Pancreas (tissue), 10 donors: ENCODE measurements around the gene HECA. TPM values are rescaled to one million over a fixed set of nuclear protein-coding genes. Genes with fewer than 3 reads are reported as not detected.

ENCODE experiments used
- ATAC-seq, 4 donors: fragments of 200-7000 bp; cut with Tn5 transposase; one replicate each; pipeline versions ENCODE4 v1.8.0 to v1.9.1; 2020; ENCODE audit warnings: mild to moderate bottlenecking in 4 of 4, moderate library complexity in 4 of 4
- DNase-seq, 6 donors: peaks; one replicate each; pipeline ENCODE4 v3.0.0-alpha.2; 2020
- FAIRE-seq: peaks from 2 replicates; lab custom pipeline; 2012; peaks lifted over from hg19 to GRCh38; lab: Jason Lieb, UNC
- H3K27ac ChIP-seq, 4 donors: fragments of 200-600 bp; sonication (generic); 1 replicate in 3 of 4; 2 replicates in 1 of 4; pipeline versions ENCODE4 v1.5.0 to v1.8.0; 2020
- H3K27me3 ChIP-seq, 4 donors: fragments of 200-600 bp; one replicate each; pipeline ENCODE4 v1.8.0; 2021
- H3K36me3 ChIP-seq, 3 donors: fragments of 200-600 bp; sonication (generic) in 1 of 3; one replicate each; pipeline versions ENCODE4 v1.5.0 to v1.8.0; 2020 to 2021
- H3K4me1 ChIP-seq, 3 donors: fragments of 200-600 bp; one replicate each; pipeline ENCODE4 v1.8.0; 2021
- H3K4me3 ChIP-seq, 4 donors: fragments of 200-600 bp; sonication (generic) in 2 of 4; one replicate each; pipeline versions ENCODE4 v1.5.0 to v1.8.0; 2020 to 2021
- H3K9me3 ChIP-seq, 4 donors: fragments of 200-600 bp; one replicate each; pipeline ENCODE4 v1.8.0; 2021
- WGBS, 2 donors: extraction: QIAGEN DNeasy Blood & Tissue Kit; methylation state at CpG; one replicate each; pipeline ENCODE4 v1.1.7; 2013; 5-methylcytosine and 5-hydroxymethylcytosine counted together
- intact Hi-C, 3 donors: fragments of 100-400 bp; cut with DNase I; formaldehyde crosslinking; loops; one replicate each; pipeline versions ENCODE4 v1.11.1 to v1.14.2; 2022
- polyA plus RNA-seq, 2 donors: library from polyadenylated mRNA; stranded (reverse); fragments of 200-250 nt; gene quantifications; one replicate each; pipeline ENCODE4 v1.2.3, GENCODE V29; 2013
- total RNA-seq, 6 donors: library from RNA; stranded (reverse); fragmentation: NEBNext Ultra II Directional in 4 of 6; extraction: Animal tissue kit (Norgen Biotek cat#: 25700) in 4 of 6; gene quantifications; one replicate each; pipeline versions ENCODE4 v1.2.1 to v1.2.4, GENCODE V29; 2021 to 2023
- TF ChIP-seq, protein P1 (sequence below), 4 donors: fragments of 200-600 bp; sonication (generic) in 3 of 4; IDR thresholded peaks; one replicate each; pipeline versions ENCODE4 v1.5.0 to v1.8.0; 2021; ENCODE audit warnings: antibody characterized with exemption in 4 of 4
- donor health status: healthy with polysubstance abuse.
- donor health status: DM: no; HTN: no; CAD: no; lungs with moderate emphysema.
- donor health status: DM: no; HTN: no; CAD: no.
- donor health status: control.
- donor health status: control.
- donor health status: Bipolar disorder and iron deficiency.
- donor health status: DM: yes; HTN: yes; CAD: no.
- donor health status: DM: no; HTN: no; CAD: no.
- donor health status: DM: no; HTN: no; CAD: no.
- donor health status: DM: yes; HTN: yes; CAD: no.

Gene HECA
- total and polyA plus RNA-seq, 8 donors, result 3.2 to 16.3 (median 7.1) TPM

DNA sequence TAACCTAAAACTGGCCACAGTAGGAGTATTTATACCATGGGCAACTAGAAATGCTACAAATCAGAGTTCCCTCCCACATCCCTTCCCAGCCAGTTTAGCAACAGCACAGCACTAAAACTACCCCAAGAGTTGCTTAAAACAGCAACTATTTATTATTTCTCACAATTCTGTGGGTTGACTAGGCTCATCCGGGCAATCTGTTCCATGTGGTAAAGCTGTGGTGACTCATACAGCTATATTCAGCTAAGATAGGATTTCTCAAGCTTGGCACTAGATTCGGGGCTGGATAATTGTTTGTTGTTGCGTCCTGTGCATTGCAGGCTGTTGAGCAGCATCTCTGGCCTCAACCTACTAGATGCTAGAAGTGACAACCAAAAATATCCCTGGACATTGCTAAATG is 8.6 kb upstream of the HECA start:
- Histone ChIP-seq H3K36me3 (no peaks in the 10 kb centered on the region), H3K27ac (no peak overlapping the region), H3K9me3 (no peaks in the 10 kb centered on the region), H3K4me1 (no peaks in the 10 kb centered on the region), H3K27me3 (no peaks in the 10 kb centered on the region), H3K4me3 (no peak overlapping the region)
- TF ChIP-seq, protein P1, sequence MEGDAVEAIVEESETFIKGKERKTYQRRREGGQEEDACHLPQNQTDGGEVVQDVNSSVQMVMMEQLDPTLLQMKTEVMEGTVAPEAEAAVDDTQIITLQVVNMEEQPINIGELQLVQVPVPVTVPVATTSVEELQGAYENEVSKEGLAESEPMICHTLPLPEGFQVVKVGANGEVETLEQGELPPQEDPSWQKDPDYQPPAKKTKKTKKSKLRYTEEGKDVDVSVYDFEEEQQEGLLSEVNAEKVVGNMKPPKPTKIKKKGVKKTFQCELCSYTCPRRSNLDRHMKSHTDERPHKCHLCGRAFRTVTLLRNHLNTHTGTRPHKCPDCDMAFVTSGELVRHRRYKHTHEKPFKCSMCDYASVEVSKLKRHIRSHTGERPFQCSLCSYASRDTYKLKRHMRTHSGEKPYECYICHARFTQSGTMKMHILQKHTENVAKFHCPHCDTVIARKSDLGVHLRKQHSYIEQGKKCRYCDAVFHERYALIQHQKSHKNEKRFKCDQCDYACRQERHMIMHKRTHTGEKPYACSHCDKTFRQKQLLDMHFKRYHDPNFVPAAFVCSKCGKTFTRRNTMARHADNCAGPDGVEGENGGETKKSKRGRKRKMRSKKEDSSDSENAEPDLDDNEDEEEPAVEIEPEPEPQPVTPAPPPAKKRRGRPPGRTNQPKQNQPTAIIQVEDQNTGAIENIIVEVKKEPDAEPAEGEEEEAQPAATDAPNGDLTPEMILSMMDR (IDR thresholded peaks at IDR 0.05), result no peak
- peak in 3 of 4 donors; percentile 19 to 79 (median 68) for ATAC-seq
- intact Hi-C loops, result no loop called here
- DNase-seq, result no peak
- no peak for FAIRE-seq
- 75 to 91% methylated on average over 3 of the region's 3 CpGs for WGBS, 2 donors

DNA sequence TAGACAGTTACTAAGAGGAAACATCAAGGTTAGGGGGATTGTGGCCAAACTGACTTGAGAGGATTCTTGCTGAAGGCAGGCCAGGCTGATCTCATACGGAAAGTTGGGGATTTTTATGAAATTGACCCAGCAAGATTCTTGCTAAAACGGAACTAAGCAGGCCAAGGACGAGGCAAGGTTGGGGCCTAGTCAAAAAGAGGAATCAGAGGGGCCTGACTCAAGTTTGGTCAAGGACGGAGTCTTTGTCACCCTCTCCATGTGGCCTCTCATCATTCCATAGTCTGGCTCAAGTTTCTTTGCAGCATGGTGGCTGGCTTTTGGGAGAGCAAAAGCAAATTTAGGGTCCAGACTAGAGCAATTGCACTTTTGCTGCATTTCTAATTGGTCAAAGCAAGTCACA is 7.9 kb upstream of the HECA start:
- no peak for ATAC-seq
- Histone ChIP-seq H3K4me3 (no peak overlapping the region), H3K9me3 (no peaks in the 10 kb centered on the region), H3K27ac (no peak overlapping the region), H3K4me1 (no peaks in the 10 kb centered on the region), H3K27me3 (no peaks in the 10 kb centered on the region), H3K36me3 (no peaks in the 10 kb centered on the region)
- intact Hi-C loops, result no loop called here
- no peak for FAIRE-seq
- DNase-seq, result no peak
- TF ChIP-seq, protein P1 (IDR thresholded peaks at IDR 0.05), result no peak
- WGBS, 2 donors, result 74 to 84% methylated on average over 4 of the region's 4 CpGs

DNA sequence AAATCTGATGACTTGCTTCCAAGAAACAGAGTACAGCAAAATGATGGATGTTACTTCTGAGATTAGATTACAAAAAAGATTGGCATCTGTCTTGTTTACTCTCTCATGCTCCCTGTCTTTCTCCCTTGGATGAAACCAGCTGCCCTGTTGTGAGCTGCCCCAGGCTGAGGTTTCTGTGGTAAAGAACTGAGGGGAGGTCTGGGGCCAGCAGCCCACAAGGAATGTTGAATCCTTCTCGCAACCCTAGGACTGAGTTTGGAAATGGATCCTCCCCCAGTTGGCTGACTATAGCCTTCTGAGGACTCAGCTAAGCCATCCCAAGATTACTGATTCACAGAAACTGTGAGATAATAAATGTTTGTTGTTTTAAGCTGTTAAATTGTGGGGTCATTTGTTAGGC is 5.6 kb upstream of the HECA start:
- H3K4me3 ChIP-seq, result no peak overlapping the region
- 85 to 91% methylated on average over 1 of the region's 1 CpG for whole genome bisulfite sequencing, 2 donors
- no peaks in the 10 kb centered on the region for H3K27me3 ChIP-seq
- FAIRE-seq (no peak), ATAC-seq (no peak), DNase-seq (no peak)
- intact Hi-C loops, result no loop called here
- no peaks in the 10 kb centered on the region for H3K4me1 ChIP-seq
- no peaks in the 10 kb centered on the region for H3K36me3 ChIP-seq
- H3K9me3 ChIP-seq, result no peaks in the 10 kb centered on the region
- TF ChIP-seq, protein P1 (IDR thresholded peaks at IDR 0.05), result no peak
- H3K27ac ChIP-seq, result no peak overlapping the region

DNA sequence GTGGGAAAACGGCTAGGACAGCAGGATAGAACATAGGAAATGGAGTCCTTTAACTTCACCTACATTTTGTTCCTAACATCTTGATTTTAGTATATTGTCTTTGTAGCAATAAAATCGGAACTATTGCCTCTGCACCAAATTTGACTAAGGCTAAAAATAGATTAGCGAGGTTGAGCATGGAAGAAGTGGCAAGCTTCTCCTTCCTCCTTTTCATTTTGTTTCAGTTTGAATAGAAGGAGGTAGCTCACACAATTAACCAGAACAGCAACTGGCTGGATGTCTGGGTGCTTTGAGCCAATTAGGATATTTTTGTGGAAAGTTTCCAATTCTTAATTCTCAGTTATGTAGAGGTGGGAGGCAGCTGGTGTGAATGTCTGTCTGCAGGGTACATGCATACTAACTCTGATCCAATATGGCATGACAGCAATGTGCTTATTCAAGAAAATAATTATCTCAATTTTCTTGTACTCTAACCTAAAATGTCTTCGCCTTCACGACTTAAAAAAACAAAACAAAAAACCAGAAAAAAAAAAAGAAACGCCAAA is 3.1 kb upstream of the HECA start:
- DNase-seq (no peak), FAIRE-seq (no peak), ATAC-seq (no peak)
- Histone ChIP-seq H3K4me3 (no peak overlapping the region), H3K4me1 (peaks cover 0 to 4% (median 0%) of the 10 kb centered on the region in 3 donors), H3K27me3 (no peaks in the 10 kb centered on the region), H3K27ac (no peak overlapping the region), H3K9me3 (no peaks in the 10 kb centered on the region), H3K36me3 (no peaks in the 10 kb centered on the region)
- TF ChIP-seq, protein P1 (IDR thresholded peaks at IDR 0.05), result no peak
- intact Hi-C loops, result no loop called here
- 57 to 78% methylated on average over 6 of the region's 6 CpGs for WGBS, 2 donors

DNA sequence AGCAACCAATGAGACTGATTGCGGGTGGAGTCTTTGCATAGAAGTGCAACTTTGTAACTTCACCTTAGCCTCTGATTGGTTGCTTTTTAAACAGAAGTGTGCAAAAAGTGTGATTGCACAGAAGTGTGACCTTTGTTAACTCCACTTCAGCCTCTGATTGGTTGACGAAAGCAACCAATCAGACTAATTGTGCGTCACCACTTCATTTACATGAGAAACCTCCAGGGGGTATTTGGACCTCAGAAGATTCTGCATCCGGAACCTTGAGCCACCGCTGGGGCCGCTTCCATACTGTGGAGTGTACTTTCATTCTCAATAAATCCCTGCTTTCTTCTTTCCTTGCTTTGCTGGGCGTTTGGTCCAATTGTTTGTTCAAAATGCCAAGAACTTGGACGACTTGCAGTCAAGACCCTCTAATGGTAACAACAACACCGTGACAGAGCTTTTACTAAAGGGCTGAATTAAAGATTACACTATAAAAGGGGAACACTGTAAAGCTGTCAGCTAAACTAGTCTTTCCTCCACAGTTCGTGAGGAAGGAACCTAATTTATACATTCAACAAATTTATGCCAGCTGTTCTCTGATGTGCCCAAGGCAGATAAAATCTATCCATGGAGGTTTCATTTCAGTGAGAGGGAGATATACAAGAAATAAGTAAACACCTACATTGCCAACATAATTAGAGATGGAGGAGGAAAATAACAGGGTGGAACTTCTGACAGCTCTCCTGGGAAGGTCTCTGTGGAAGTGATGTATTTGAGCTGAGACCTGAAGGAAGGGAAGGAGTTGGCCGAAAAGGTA is 1.4 kb upstream of the HECA start:
- ATAC-seq (peak in 1 of 4 donors; percentile 4), DNase-seq (peak in 1 of 6 donors; percentile 10), FAIRE-seq (no peak)
- no peak overlapping the region for H3K4me3 ChIP-seq
- peak overlapping the region in 2 of 4 donors; percentile 52 to 92 for H3K27ac ChIP-seq
- no peaks in the 10 kb centered on the region for H3K27me3 ChIP-seq
- TF ChIP-seq, protein P1 (IDR thresholded peaks at IDR 0.05), result no peak
- H3K9me3 ChIP-seq, result no peaks in the 10 kb centered on the region
- H3K4me1 ChIP-seq, result peaks cover 0 to 12% (median 0%) of the 10 kb centered on the region in 3 donors
- WGBS, 2 donors, result 54 to 61% methylated on average over 11 of the region's 11 CpGs
- H3K36me3 ChIP-seq, result no peaks in the 10 kb centered on the region
- intact Hi-C loops, result no loop called here
